Measurements from ENCODE around the gene BEND2. TPM values are rescaled to one million over a fixed set of nuclear protein-coding genes. Genes with fewer than 3 reads are reported as not detected.

Gene BEND2
- polyA plus RNA-seq, 1 donor from 2014 or later, result not detected

GRCh38 chrX:18206657-18207056, 14.0 kb downstream of the BEND2 start:
- Histone ChIP-seq H3F3A (ENCODE audit: insufficient read depth, low read length, poor library complexity, severe bottlenecking) (no peaks in the 10 kb centered on the region), H3K4me3 (ENCODE audit: low read length) (no peak overlapping the region), H3K9me3 (ENCODE audit: low read length) (no peaks in the 10 kb centered on the region), H3K9me2 (ENCODE audit: insufficient read depth, low read length) (no peaks in the 10 kb centered on the region), H4K20me1 (ENCODE audit: insufficient read depth) (no peaks in the 10 kb centered on the region), H2AFZ (ENCODE audit: low read depth, low read length) (no peak overlapping the region), H3K9ac (ENCODE audit: low read length) (no peak overlapping the region), H3K36me3 (ENCODE audit: insufficient read depth, low read length) (no peaks in the 10 kb centered on the region), H3K4me2 (ENCODE audit: low read length) (no peak overlapping the region), H3K27ac (ENCODE audit: low read length) (no peak overlapping the region), H3K27me3 (ENCODE audit: insufficient read depth, low read depth, low read length) (no peaks in the 10 kb centered on the region), H3K79me2 (replicated peaks; ENCODE audit: insufficient read depth, low read length) (no peaks in the 10 kb centered on the region)
- no peak for TF ChIP-seq RAD21 (conservative IDR thresholded peaks at IDR 0.05)
- no peak for TF ChIP-seq SMC3 (conservative IDR thresholded peaks at IDR 0.05; ENCODE audit: poor library complexity)
- TF ChIP-seq CTCF (IDR thresholded peaks at IDR 0.05; ENCODE audit: poor library complexity, severe bottlenecking), result no peak
- TF ChIP-seq MXI1 (conservative IDR thresholded peaks at IDR 0.05; ENCODE audit: poor library complexity, severe bottlenecking), result no peak
- no peak for TF ChIP-seq EZH2 (IDR thresholded peaks at IDR 0.05; ENCODE audit: borderline replicate concordance, insufficient read depth, low read length, poor library complexity, severe bottlenecking)
- no peak for TF ChIP-seq POLR2AphosphoS5 (IDR thresholded peaks at IDR 0.05)
- no peak for TF ChIP-seq EP300 (conservative IDR thresholded peaks at IDR 0.05; ENCODE audit: poor library complexity, severe bottlenecking)
- no peak for TF ChIP-seq TAF1 (IDR thresholded peaks at IDR 0.05; ENCODE audit: low read depth)
- TF ChIP-seq REST (IDR thresholded peaks at IDR 0.05; ENCODE audit: borderline replicate concordance), result no peak

- Histone ChIP-seq H3K4me3 (ENCODE audit: low read length) (no peak overlapping the region), H3K4me2 (ENCODE audit: low read length) (no peak overlapping the region), H2AFZ (ENCODE audit: low read depth, low read length) (no peak overlapping the region), H3K79me2 (replicated peaks; ENCODE audit: insufficient read depth, low read length) (no peaks in the 10 kb centered on the region), H3K27ac (ENCODE audit: low read length) (no peak overlapping the region), H3K9ac (ENCODE audit: low read length) (no peak overlapping the region), H3K9me2 (ENCODE audit: insufficient read depth, low read length) (no peaks in the 10 kb centered on the region), H3K27me3 (ENCODE audit: insufficient read depth, low read depth, low read length) (no peaks in the 10 kb centered on the region), H4K20me1 (ENCODE audit: insufficient read depth) (no peaks in the 10 kb centered on the region), H3K36me3 (ENCODE audit: insufficient read depth, low read length) (no peaks in the 10 kb centered on the region), H3K9me3 (ENCODE audit: low read length) (no peaks in the 10 kb centered on the region), H3F3A (ENCODE audit: insufficient read depth, low read length, poor library complexity, severe bottlenecking) (no peaks in the 10 kb centered on the region)
- TF ChIP-seq MXI1 (conservative IDR thresholded peaks at IDR 0.05; ENCODE audit: poor library complexity, severe bottlenecking) (no peak), RAD21 (conservative IDR thresholded peaks at IDR 0.05) (no peak), TAF1 (IDR thresholded peaks at IDR 0.05; ENCODE audit: low read depth) (no peak), POLR2AphosphoS5 (IDR thresholded peaks at IDR 0.05) (no peak), SMC3 (conservative IDR thresholded peaks at IDR 0.05; ENCODE audit: poor library complexity) (no peak), REST (IDR thresholded peaks at IDR 0.05; ENCODE audit: borderline replicate concordance) (no peak), EZH2 (IDR thresholded peaks at IDR 0.05; ENCODE audit: borderline replicate concordance, insufficient read depth, low read length, poor library complexity, severe bottlenecking) (no peak)
Measured at GRCh38 chrX:18203631-18204030, 17.1 kb downstream of the BEND2 start.
